ENCODE measurements around the gene SEMA6A. TPM values are rescaled to one million over a fixed set of nuclear protein-coding genes. Genes with fewer than 3 reads are reported as not detected.
A peak's percentile ranks its signal among the peaks of the same experiment; 100 is the strongest.

SEMA6A gene
- total RNA-seq, 2 donors from 2014 or later, result 79.6 to 328 TPM

- 87 to 88% methylated on average over 3 to 4 of the region's 6 CpGs for WGBS, 2 experiments (ENCODE audit: insufficient coverage in 1 of 2, insufficient read length in 1 of 2)
- Histone ChIP-seq H3K27me3 (ENCODE audit: control insufficient read depth, insufficient read depth, low read length, poor library complexity, severe bottlenecking) (no peaks in the 10 kb centered on the region), H3K9ac (ENCODE audit: extremely low read depth, low read length, poor library complexity, severe bottlenecking) (no peak overlapping the region), H3K4me1 (ENCODE audit: control insufficient read depth, insufficient read depth, low read length) (peaks cover 28% of the 10 kb centered on the region), H3K4me3 (ENCODE audit: low read length) (no peak overlapping the region), H3K27ac (ENCODE audit: low read depth, low read length) (peak overlapping the region; percentile 39), H3K36me3 (ENCODE audit: control insufficient read depth, insufficient read depth, low read length) (no peaks in the 10 kb centered on the region), H3K9me3 (ENCODE audit: control insufficient read depth, low read length) (no peaks in the 10 kb centered on the region)
- no peaks in the 10 kb centered on the region for H3K9me3 Mint-ChIP-seq
- no peak overlapping the region for H3K27ac Mint-ChIP-seq
- peaks cover 84% of the 10 kb centered on the region for H3K4me1 Mint-ChIP-seq
- DNase-seq, result no peak
- no peak overlapping the region for H3K4me3 Mint-ChIP-seq
- H3K36me3 Mint-ChIP-seq (ENCODE audit: low read depth), result no peaks in the 10 kb centered on the region
- no peak for TF ChIP-seq CTCF (conservative IDR thresholded peaks at IDR 0.05)
- H3K27me3 Mint-ChIP-seq (ENCODE audit: insufficient read depth), result no peaks in the 10 kb centered on the region
Measured at GRCh38 chr5:116527582-116527981, 47.0 kb downstream of the SEMA6A start.

- H3K4me3 Mint-ChIP-seq, result no peak overlapping the region
- 88 to 100% methylated on average over 2 of the region's 3 CpGs for WGBS, 2 experiments (ENCODE audit: insufficient coverage in 1 of 2, insufficient read length in 1 of 2)
- H3K9me3 ChIP-seq (ENCODE audit: control insufficient read depth, low read length), result no peaks in the 10 kb centered on the region
Measured at GRCh38 chr5:116525674-116526073, 48.9 kb downstream of the SEMA6A start.

GRCh38 chr5:116524966-116525365 lies 49.7 kb downstream of the SEMA6A start:
- Histone ChIP-seq H3K27me3 (ENCODE audit: control insufficient read depth, insufficient read depth, low read length, poor library complexity, severe bottlenecking) (no peaks in the 10 kb centered on the region), H3K27ac (ENCODE audit: low read depth, low read length) (no peak overlapping the region), H3K9ac (ENCODE audit: extremely low read depth, low read length, poor library complexity, severe bottlenecking) (no peak overlapping the region), H3K36me3 (ENCODE audit: control insufficient read depth, insufficient read depth, low read length) (no peaks in the 10 kb centered on the region), H3K4me1 (ENCODE audit: control insufficient read depth, insufficient read depth, low read length) (peaks cover 28% of the 10 kb centered on the region), H3K9me3 (ENCODE audit: control insufficient read depth, low read length) (no peaks in the 10 kb centered on the region), H3K4me3 (ENCODE audit: low read length) (peak overlapping the region; percentile 30)
- WGBS, 2 experiments (ENCODE audit: insufficient coverage in 1 of 2, insufficient read length in 1 of 2), result 72 to 80% methylated on average over 1 to 2 of the region's 2 CpGs
- H3K9me3 Mint-ChIP-seq, result no peaks in the 10 kb centered on the region
- H3K36me3 Mint-ChIP-seq (ENCODE audit: low read depth), result no peaks in the 10 kb centered on the region
- no peak for TF ChIP-seq CTCF (conservative IDR thresholded peaks at IDR 0.05)
- no peak for DNase-seq
- no peaks in the 10 kb centered on the region for H3K27me3 Mint-ChIP-seq (ENCODE audit: insufficient read depth)
- H3K27ac Mint-ChIP-seq, result no peak overlapping the region
- H3K4me1 Mint-ChIP-seq, result peaks cover 82% of the 10 kb centered on the region
- no peak overlapping the region for H3K4me3 Mint-ChIP-seq

More at GRCh38 chr5:116525674-116526073, 48.9 kb downstream of the SEMA6A start:
- H3K27ac Mint-ChIP-seq, result no peak overlapping the region
- Histone ChIP-seq H3K27me3 (ENCODE audit: control insufficient read depth, insufficient read depth, low read length, poor library complexity, severe bottlenecking) (no peaks in the 10 kb centered on the region), H3K4me3 (ENCODE audit: low read length) (no peak overlapping the region), H3K27ac (ENCODE audit: low read depth, low read length) (no peak overlapping the region), H3K4me1 (ENCODE audit: control insufficient read depth, insufficient read depth, low read length) (peaks cover 28% of the 10 kb centered on the region), H3K9ac (ENCODE audit: extremely low read depth, low read length, poor library complexity, severe bottlenecking) (no peak overlapping the region), H3K36me3 (ENCODE audit: control insufficient read depth, insufficient read depth, low read length) (no peaks in the 10 kb centered on the region)
- no peaks in the 10 kb centered on the region for H3K27me3 Mint-ChIP-seq (ENCODE audit: insufficient read depth)
- H3K36me3 Mint-ChIP-seq (ENCODE audit: low read depth), result no peaks in the 10 kb centered on the region
- H3K9me3 Mint-ChIP-seq, result no peaks in the 10 kb centered on the region
- DNase-seq, result no peak
- no peak for TF ChIP-seq CTCF (conservative IDR thresholded peaks at IDR 0.05)
- peaks cover 80% of the 10 kb centered on the region for H3K4me1 Mint-ChIP-seq
